K562 (cell line): ENCODE results near the gene NTM. TPM values are rescaled to one million over a fixed set of nuclear protein-coding genes. Genes with fewer than 3 reads are reported as not detected.

Experiments
- ATAC-seq: fragments of 200-7000 bp; cut with Tn5 transposase; 3 replicates; pipeline ENCODE4 v1.9.1; 2020; ENCODE audit warnings: moderate library complexity
- BruUV-seq: library from RNA; stranded (reverse); fragments of 400-500 nt; replicated peaks from 2 replicates; lab custom pipeline; 2021; lab: Mats Ljungman, UMichigan
- CTCF ChIA-PET: fragments of 300-600 bp; formaldehyde crosslinking; extraction: SDS; loops from one replicate; lab custom pipeline; 2021; ENCODE audit warnings: low intra/inter-chr PET ratio; lab: Yijun Ruan, JAX
- POLR2A ChIA-PET: fragments of 300-600, 350-650 bp; sonication (Branson Sonifier 250); formaldehyde crosslinking; extraction: SDS; loops from one replicate; lab custom pipeline; 2021; ENCODE audit warnings: antibody characterized with exemption, inconsistent platforms; lab: Yijun Ruan, JAX
- DNase-seq, 4 experiments: peaks; one replicate each; pipeline versions ENCODE4 v3.0.0 to v3.0.0-alpha.2; 2011 to 2018; ENCODE audit warnings: low spot score in 3 of 4, mixed read lengths in 3 of 4; ENCODE audit errors: extremely low read depth in 1 of 4
- FAIRE-seq: peaks from 2 replicates; lab custom pipeline; 2011; peaks lifted over from hg19 to GRCh38; lab: Jason Lieb, UNC
- H2AFZ ChIP-seq: 2 replicates; pipeline ENCODE4 v1.6.0; 2011; ENCODE audit warnings: low read depth, low read length, control low read depth, inconsistent platforms
- H3K27ac ChIP-seq: fragments of 200-600 bp; 3 replicates; pipeline ENCODE4 v1.8.0; 2011; ENCODE audit warnings: low read depth, mild to moderate bottlenecking, control low read depth, inconsistent platforms, low read length, moderate library complexity, mixed read lengths; ENCODE audit errors: extremely low read depth
- H3K27me3 ChIP-seq, 2 experiments: fragments of 300-600 bp in 1 of 2; 2 replicates in 1 of 2; 3 replicates in 1 of 2; pipeline versions ENCODE4 v1.6.0 to v1.8.0; 2011; ENCODE audit warnings: inconsistent platforms in 2 of 2, low read length in 2 of 2, mild to moderate bottlenecking in 1 of 2, mixed read lengths in 1 of 2, moderate library complexity in 1 of 2; ENCODE audit not compliant: control insufficient read depth in 2 of 2, insufficient read depth in 2 of 2
- H3K36me3 ChIP-seq: fragments of 300-600 bp; 3 replicates; pipeline ENCODE4 v1.8.0; 2011; ENCODE audit warnings: mild to moderate bottlenecking, low read length, inconsistent platforms; ENCODE audit not compliant: control insufficient read depth, insufficient read depth
- H3K4me1 ChIP-seq, 2 experiments: fragments of 200-600 bp in 1 of 2; replicated peaks in 1 of 2; 2 replicates in 1 of 2; 3 replicates in 1 of 2; pipeline versions ENCODE4 v1.5.1 to v1.8.0; 2011; ENCODE audit warnings: inconsistent platforms in 2 of 2, low read length in 2 of 2, mild to moderate bottlenecking in 1 of 2, mixed read lengths in 1 of 2, moderate library complexity in 1 of 2; ENCODE audit not compliant: control insufficient read depth in 2 of 2, insufficient read depth in 2 of 2
- H3K4me2 ChIP-seq: 2 replicates; pipeline ENCODE4 v1.6.1; 2011; ENCODE audit warnings: low read length, control low read depth, inconsistent platforms, mixed read lengths; ENCODE audit not compliant: insufficient read depth
- H3K4me3 ChIP-seq: fragments of 200-600 bp; sonication (generic), shearing (Covaris generic); 2 replicates; pipeline ENCODE4 v1.5.1; 2016; ENCODE audit warnings: control low read depth, inconsistent platforms
- H3K79me2 ChIP-seq: fragments of 200-600 bp; 3 replicates; pipeline ENCODE4 v1.8.0; 2011; ENCODE audit warnings: low read length, inconsistent platforms; ENCODE audit not compliant: control insufficient read depth, insufficient read depth
- H3K9ac ChIP-seq, 2 experiments: 2 replicates each; pipeline versions ENCODE4 v1.6.0 to v1.6.1; 2011; ENCODE audit warnings: low read depth in 2 of 2, low read length in 2 of 2, control low read depth in 1 of 2, inconsistent platforms in 1 of 2, mild to moderate bottlenecking in 1 of 2, mixed read lengths in 1 of 2; ENCODE audit not compliant: insufficient read depth in 1 of 2
- H3K9me1 ChIP-seq: one replicate; pipeline ENCODE4 v1.6.0; 2011; ENCODE audit warnings: inconsistent platforms, mild to moderate bottlenecking, low read length, moderate library complexity; ENCODE audit not compliant: control insufficient read depth, insufficient read depth
- H3K9me3 ChIP-seq: replicated peaks from 2 replicates; pipeline ENCODE4 v1.5.1; 2011; ENCODE audit warnings: low read depth, low read length, inconsistent platforms; ENCODE audit not compliant: control insufficient read depth, insufficient read depth
- H4K20me1 ChIP-seq: replicated peaks from 2 replicates; pipeline ENCODE4 v1.6.1; 2011; ENCODE audit warnings: low read length, inconsistent platforms, mixed read lengths; ENCODE audit not compliant: control insufficient read depth, insufficient read depth
- CHD1 ChIP-seq: fragments of 200-600 bp; sonication (generic); IDR thresholded peaks from one replicate; pipeline ENCODE4 v1.6.1; 2012; ENCODE audit warnings: mild to moderate bottlenecking, moderate library complexity, low read length, inconsistent platforms
- FOXA3 ChIP-seq, 2 experiments: fragments of 450-650 bp in 1 of 2; sonication (generic) in 1 of 2; formaldehyde crosslinking; IDR thresholded peaks in 1 of 2; conservative IDR thresholded peaks in 1 of 2; 2 replicates each; pipeline versions ENCODE4 v1.4.0 to v1.8.0; 2020 to 2022; ENCODE audit warnings: mild to moderate bottlenecking in 2 of 2, missing genetic modification reagents in 1 of 2
- FOXP1 ChIP-seq: sonication (generic); formaldehyde crosslinking; IDR thresholded peaks from 2 replicates; pipeline ENCODE4 v1.8.0; 2022; ENCODE audit warnings: mild to moderate bottlenecking, missing genetic modification reagents
- PML ChIP-seq: IDR thresholded peaks from 2 replicates; pipeline ENCODE4 v1.6.1; 2012; ENCODE audit warnings: low read length, inconsistent platforms
- POLR3G ChIP-seq: IDR thresholded peaks from 2 replicates; pipeline ENCODE4 v1.6.1; 2011; ENCODE audit not compliant: insufficient read length, insufficient replicate concordance; ENCODE audit errors: extremely low read depth
- PRPF4 ChIP-seq: fragments of 200-400 bp; formaldehyde crosslinking; IDR thresholded peaks from one replicate; pipeline ENCODE4 v1.6.1; 2017; ENCODE audit warnings: low read length, low read depth, mild to moderate bottlenecking; ENCODE audit not compliant: insufficient read depth, poor library complexity, severe bottlenecking
- RBM25 ChIP-seq: fragments of 200-400 bp; formaldehyde crosslinking; IDR thresholded peaks from 2 replicates; pipeline ENCODE4 v1.6.1; 2018; ENCODE audit warnings: low read length, low read depth, moderate library complexity; ENCODE audit not compliant: severe bottlenecking
- SAFB2 ChIP-seq: fragments of 200-400 bp; formaldehyde crosslinking; IDR thresholded peaks from 2 replicates; pipeline ENCODE4 v1.6.1; 2018; ENCODE audit warnings: borderline replicate concordance, low read length, low read depth, moderate library complexity; ENCODE audit not compliant: severe bottlenecking
- TCF7 ChIP-seq: sonication (generic); IDR thresholded peaks from 2 replicates; pipeline ENCODE4 v1.6.1; 2016; ENCODE audit warnings: antibody characterized with exemption, borderline replicate concordance
- TRIM24 ChIP-seq, 2 experiments: fragments of 450-650 bp; IDR thresholded peaks; 2 replicates each; pipeline ENCODE4 v1.6.1; 2016
- ZNF778 ChIP-seq: fragments of 450-650 bp; formaldehyde crosslinking; IDR thresholded peaks from 2 replicates; pipeline ENCODE4 v1.4.0; 2020; ENCODE audit warnings: mild to moderate bottlenecking, moderate library complexity
- WGBS: fragments of 100-300 bp; shearing (Covaris generic); methylation state at CpG from one replicate; pipeline ENCODE4 v1.1.6; 2016; ENCODE audit warnings: low coverage, mixed read lengths; ENCODE audit not compliant: insufficient coverage; ENCODE audit errors: missing lambda C conversion rate; 5-methylcytosine and 5-hydroxymethylcytosine counted together
- in situ Hi-C: fragments of 300-500 bp; cut with MboI; formaldehyde crosslinking; loops from 4 replicates; pipeline ENCODE4 v1.15.0; 2018; ENCODE audit warnings: inconsistent platforms, mixed read lengths
- intact Hi-C: fragments of 100-400 bp; cut with micrococcal nuclease; formaldehyde crosslinking; loops from 2 replicates; pipeline ENCODE4 v1.14.2; 2022
- polyA plus RNA-seq, 8 experiments: library from polyadenylated mRNA; depleted of rRNA in 4 of 8; stranded (reverse) in 5 of 8; unstranded in 3 of 8; fragments of >200 nt; fragmentation: Nextera tagmentation in 2 of 8; fragmentation: Illumina TruSeq in 1 of 8; extraction: Ambion mirVana in 2 of 8; extraction: Trizol in 1 of 8; gene quantifications; 2 replicates each; pipeline versions ENCODE4 v1.2.1 to v1.2.3, GENCODE V29; 2011 to 2014; ENCODE audit warnings: inconsistent platforms in 1 of 8, missing spikeins in 1 of 8
- total RNA-seq, 7 experiments: library from RNA; depleted of rRNA in 6 of 7; stranded (reverse); fragments of >200 nt in 6 of 7; fragmentation: Illumina TruSeq in 2 of 7; extraction: Trizol in 2 of 7; gene quantifications; 2 replicates each; pipeline versions ENCODE4 v1.2.1 to v1.2.3, GENCODE V29; 2011 to 2021; ENCODE audit warnings: low replicate concordance in 1 of 7
- TF ChIP-seq, protein P1 (sequence below): sonication (generic); formaldehyde crosslinking; IDR thresholded peaks from 2 replicates; pipeline ENCODE4 v1.8.0; 2022; ENCODE audit warnings: mild to moderate bottlenecking, missing genetic modification reagents, borderline replicate concordance

The NTM gene
- total and polyA plus RNA-seq, 9 of the 15 experiments (the other 6 are each of a cell fraction or from before 2014, with no cell fraction given), result not detected

DNA sequence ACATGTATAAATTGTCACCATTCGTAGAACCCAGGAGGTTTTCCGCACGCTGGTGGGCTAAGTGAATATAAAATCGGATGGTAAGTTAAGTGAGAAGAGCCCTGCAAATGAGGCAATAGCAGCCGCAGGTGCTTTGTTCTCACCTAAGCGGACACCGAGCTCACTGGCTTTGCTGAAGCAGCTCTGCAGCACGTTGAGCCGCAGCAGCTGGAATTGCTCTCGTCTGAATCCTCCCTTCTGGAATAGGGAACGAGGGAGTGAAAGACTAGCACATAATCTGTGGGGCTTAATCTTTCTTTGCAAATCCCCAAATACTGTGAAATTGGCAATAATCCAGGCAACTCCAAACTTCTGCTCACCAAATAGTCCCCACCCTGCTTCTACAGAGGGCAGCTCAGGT is 488.1 kb downstream of the NTM start:
- Histone ChIP-seq H3K9me3 (no peaks in the 10 kb centered on the region), H3K27ac (no peak overlapping the region), H3K36me3 (no peaks in the 10 kb centered on the region), H3K9me1 (no peaks in the 10 kb centered on the region), H2AFZ (no peak overlapping the region), H3K4me1 (no peaks in the 10 kb centered on the region), H3K9ac (no peak overlapping the region), H3K4me2 (no peak overlapping the region), H3K27me3 (no peaks in the 10 kb centered on the region), H4K20me1 (no peaks in the 10 kb centered on the region), H3K79me2 (no peaks in the 10 kb centered on the region), H3K4me3 (no peak overlapping the region)
- no TSS peak for BruUV-seq
- intact Hi-C loops (no loop called here), in situ Hi-C loops (no loop called here)
- ChIA-PET CTCF (no interaction called here), POLR2A (no interaction called here)
- ATAC-seq (no peak), DNase-seq (no peak), FAIRE-seq (no peak)
- 2% methylated on average over 11 of the region's 11 CpGs for WGBS
- TF ChIP-seq RBM25 (no peak), PML (no peak), FOXP1 (CRISPR knock-in tag) (no peak), TRIM24 (IDR thresholded peaks at IDR 0.05) (no peak), FOXA3 (CRISPR knock-in tag; conservative IDR thresholded peaks at IDR 0.05 in 1 of 2, IDR thresholded peaks at IDR 0.05 in 1 of 2) (no peak), TCF7 (no peak), PRPF4 (no peak), POLR3G (no peak), SAFB2 (no peak), CHD1 (no peak), ZNF778 (CRISPR knock-in tag) (no peak)
- TF ChIP-seq, protein P1, sequence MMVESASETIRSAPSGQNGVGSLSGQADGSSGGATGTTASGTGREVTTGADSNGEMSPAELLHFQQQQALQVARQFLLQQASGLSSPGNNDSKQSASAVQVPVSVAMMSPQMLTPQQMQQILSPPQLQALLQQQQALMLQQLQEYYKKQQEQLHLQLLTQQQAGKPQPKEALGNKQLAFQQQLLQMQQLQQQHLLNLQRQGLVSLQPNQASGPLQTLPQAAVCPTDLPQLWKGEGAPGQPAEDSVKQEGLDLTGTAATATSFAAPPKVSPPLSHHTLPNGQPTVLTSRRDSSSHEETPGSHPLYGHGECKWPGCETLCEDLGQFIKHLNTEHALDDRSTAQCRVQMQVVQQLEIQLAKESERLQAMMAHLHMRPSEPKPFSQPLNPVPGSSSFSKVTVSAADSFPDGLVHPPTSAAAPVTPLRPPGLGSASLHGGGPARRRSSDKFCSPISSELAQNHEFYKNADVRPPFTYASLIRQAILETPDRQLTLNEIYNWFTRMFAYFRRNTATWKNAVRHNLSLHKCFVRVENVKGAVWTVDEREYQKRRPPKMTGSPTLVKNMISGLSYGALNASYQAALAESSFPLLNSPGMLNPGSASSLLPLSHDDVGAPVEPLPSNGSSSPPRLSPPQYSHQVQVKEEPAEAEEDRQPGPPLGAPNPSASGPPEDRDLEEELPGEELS (CRISPR knock-in tag), result no peak
